Measurements from ENCODE around the gene DPP9.

Gene DPP9

DNA sequence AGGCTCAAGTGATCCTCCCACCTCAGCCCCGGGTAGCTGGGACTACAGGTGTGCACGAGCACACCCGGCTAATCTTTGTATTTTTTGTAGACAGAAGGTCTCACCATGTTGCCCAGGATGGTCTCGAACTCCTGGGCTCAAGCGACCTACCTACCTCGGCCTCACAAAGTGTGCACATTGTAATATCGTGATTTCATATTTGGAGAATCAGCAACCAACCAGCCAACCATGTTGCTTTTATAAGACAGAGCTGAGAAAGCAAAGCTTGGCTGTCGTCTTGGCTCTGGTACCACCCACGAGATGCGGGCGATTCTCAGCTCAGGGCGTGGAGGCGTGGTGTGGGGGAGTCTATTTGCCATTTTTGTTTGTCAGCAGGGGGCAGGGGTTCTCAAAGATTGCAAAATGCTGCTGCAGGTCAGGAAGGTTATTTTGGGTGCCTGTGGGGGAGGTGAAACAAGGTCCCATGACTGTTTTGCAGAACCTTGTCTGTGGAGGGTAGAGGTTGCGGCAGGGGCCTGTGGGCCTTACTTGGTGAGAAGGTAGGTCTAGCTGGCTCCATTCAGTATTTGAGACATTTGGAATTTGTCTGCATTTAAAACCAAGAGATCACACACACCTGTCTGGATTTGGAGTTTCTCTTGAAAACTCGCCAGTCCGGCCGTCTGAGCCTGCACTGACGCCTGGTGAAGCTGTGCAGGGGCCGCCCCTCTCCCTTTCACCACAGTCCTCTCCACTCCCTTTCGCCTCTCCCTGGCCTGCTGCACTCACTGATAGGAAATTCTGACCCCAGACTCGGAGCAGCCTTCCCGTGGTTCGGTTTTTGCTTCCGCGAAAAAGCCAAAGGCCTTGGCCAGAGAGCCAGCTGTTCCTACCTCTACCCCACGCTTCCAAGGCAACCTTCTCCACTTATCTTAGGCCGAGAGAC, 68.9 kb downstream of the DPP9 start:
- DNase-seq: peak; percentile 50 to 88

DNA sequence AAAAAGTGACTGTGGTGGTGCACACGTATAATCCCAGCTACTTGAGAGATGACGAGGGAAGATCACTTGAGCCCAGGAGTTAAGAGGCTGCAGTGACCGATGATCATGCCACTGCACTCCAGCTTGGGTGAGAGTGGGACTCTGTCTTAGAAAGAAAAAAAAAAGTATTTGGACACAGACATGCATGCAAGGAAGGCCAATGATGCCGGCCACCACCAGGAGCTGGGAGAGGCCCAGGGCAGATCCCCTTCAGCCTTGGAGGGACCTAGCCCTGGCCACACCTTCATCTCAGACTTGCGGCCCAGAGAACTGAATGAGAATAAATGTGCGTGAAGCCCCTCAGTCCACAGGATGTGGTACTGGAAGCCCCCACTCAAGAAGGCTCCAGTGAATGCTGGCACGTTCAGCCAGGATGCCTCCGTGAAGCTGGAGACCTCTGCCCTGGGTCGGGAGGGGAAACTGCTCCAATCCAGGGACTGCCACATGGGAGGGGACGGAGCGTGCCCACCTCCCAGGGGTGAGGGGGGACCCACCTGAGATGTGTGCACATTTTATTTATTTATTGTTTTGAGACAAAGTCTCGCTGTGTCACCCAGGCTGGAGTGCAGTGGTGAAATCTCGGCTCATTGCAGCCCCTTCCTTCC, 69.7 kb downstream of the DPP9 start:
- DNase-seq: no peak

DNA sequence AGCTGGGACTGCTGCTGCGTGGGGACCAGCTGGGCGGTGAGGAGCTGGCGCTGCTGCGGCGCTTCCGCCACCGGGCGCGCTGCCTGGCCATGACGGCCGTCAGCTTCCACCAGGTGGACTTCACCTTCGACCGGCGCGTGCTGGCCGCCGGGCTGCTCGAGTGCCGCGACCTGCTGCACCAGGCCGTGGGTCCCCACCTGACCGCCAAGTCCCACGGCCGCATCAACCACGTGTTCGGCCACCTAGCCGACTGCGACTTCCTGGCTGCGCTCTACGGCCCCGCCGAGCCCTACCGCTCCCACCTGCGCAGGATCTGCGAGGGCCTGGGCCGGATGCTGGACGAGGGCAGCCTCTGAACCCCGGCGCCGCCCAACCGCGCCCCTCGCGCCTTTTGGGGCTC, 71.6 kb downstream of the DPP9 start:
- DNase-seq: no peak

DNA sequence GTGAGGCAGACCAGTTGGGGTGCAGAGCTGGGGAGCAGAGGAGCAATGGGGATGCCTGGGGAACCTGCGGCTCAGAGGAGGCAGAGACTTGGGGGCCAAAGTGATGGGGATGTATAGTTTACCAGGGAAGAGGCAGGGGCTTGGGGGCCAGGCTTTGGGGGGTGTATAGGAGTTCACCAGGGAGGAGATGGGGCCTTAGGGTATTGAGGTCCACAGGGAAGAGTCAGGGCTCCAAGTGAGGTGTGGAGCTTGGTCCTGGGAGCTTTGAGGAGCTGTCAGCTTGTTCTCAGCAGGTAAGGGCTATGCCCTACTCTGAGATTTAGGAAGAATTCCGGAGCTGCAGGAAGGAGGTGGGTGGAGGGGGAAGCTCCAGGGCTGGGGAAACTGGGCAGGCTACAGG, 73.5 kb downstream of the DPP9 start:
- no peak for DNase-seq

DNA sequence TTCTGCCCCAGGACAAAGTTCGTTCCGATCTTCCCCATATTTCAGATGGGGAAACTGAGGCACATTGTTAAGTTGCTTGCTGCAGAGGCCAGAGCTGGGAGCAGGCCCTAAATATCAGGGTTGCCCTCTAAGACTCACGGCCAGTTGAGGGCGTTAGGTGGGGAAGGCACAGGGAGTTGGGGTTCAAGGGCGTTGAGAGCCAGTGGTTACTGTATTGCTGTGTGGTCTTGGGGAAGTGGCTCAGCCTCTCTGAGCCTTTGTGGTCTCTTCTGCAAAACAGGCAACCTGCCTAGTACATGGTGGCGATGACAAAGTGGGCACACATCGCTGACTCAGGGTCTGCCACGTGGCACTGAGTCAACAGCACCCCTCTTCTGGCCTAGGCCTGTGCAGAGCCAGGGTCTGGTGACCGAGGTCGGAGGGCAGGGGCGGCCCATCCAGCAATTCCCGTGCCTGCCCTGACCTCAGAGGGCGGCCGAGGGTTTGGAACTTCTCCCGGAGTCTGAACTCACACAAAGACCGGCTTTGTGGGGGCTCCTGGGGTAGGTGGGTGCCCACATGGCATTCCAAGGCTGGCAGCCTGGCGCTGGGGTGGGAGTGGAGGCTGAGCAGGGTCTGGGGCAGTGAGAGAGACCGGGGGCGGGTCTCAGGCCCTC, 74.1 kb downstream of the DPP9 start:
- DNase-seq: peak; percentile 11 to 44

DNA sequence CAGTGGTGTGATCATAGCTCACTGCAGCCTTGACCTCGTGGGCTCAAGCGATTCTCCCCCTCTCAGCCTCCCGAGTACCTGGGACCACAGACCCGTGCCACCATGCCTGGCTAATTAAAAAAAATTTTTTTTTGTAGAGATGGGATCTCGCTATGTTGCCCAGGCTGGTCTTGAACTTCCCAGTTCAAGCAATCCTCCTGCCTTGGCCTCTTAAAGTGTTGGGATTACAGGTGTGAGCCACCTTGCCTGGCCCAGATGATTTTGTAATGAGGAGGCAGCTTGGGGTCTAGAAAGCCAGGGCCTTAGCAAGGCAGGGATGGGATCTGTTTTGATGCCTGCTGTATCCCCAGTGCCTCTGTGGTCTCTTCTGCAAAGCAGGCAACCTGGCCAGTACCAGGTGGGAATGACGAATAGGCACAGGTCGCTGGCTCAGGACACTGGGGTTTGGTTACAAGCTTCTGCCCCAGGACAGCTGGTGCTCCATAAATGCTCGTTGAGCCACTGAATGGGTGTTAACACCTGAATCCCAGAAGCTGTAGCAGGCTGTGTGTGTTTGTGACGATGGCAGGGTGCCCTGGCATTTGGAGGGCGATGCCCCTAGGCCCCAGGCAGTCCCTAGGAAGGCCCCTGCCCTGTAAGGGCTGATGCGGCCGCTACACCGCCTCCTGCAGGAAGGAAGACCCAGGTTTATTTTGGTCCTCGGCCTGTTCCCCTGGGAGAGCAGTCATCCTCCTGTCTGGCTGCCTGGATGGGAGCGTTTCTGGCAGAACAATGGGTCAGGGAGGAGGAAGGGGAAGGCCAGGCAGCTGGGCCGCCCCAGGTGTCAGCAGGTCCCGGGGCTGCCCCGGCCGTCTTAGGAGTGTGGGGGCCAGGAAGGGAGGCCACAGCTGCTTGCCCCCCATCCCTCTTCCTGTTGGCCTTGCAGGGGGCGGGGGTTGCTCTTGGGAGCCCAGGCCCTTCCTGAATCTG, 75.7 kb downstream of the DPP9 start:
- DNase-seq: no peak

DNA sequence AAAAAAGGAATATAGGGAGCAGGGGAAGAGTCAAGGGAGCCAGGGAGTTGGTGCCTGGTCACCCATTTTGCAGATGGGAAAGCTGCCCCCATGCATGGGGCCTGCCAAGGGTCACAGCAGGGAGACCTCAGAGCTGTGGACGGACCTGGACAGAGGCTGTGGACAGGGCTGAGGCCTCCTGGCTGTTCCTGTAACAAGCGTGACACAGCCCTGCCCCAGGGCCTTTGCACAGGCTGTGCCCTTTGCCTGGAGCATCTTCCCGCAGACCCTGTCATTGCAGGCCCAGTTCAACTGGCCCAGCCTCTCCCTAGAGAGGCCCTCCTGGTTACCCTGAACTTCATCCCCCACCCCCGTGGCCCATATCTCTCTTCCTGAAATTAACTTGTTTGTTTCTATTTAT, 77.9 kb downstream of the DPP9 start:
- no peak for DNase-seq

DNA sequence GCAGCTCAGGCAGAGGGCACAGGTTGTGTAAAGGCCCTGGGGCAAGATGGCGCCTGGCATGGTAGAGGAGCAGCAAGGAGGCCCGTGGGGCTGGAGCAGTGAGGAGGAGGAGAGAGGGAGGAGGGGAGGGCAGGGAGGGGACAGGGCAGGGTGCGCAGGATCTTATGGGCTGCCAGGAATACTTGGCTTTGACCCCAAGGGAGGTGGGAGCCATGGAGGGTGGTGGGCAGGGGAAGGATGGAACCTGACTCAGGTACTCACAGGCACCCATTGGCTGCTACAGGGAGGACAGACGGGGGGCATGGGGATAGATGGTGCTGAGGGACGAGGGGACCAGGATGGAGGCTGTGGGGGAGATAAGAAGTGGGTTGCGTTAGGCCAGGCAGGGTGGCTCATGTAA, 81.0 kb downstream of the DPP9 start:
- DNase-seq: no peak

DNA sequence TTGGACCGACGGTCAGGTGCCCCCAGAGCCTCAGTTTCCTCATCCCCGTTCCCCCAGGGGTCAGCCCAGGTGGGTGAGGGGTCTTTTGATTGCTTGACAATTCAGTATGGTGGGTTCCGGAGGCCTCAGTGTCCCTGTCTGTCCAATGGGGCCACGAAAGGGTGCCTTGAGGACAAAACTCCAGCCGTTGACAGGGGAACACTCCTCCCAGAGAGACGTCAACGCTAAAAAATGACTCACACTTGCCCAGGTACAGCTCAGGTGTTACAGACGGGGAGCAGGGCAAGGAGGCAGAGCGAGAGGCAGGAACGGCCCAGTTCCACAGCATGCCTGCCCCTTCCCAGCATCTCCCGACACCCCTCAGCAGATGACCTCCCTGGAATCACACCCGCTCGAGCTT, 82.5 kb downstream of the DPP9 start:
- DNase-seq: no peak

DNA sequence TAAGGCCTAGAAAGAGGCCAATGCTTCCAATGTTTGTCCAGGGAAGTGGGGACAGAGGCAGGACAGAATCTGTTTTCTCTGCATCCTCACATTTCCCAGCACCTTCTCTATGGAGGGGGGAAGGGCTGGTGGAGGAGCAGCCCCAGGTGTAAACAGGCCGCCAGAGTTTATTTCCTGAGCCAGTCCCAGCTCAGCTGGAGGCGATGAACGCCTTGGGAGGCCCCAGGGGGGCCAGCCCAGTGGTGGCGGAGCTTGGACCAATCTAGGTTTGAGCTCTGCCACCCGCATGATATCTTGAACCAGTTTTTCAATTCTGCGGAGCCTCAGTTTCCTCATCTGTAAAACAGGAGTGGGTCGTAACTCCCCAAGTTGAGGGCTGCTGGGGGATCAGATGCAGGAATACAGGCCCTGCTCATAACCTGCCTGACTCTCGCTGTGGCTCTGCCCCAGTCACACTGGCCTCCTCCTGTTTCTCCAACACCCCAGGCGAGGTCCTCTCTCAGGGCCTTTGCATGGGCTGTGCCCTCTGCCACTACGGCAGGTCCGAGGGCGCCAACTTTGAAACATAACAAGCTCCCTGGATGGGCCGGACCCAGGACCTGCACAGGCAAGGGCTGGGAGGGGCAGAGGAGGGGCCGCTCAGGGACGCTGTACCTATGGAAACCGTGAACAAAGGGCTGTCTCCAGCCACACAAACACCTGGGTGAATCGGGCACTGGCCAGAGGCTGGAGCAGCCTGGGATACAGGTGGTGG, 83.2 kb downstream of the DPP9 start:
- DNase-seq: no peak

DNA sequence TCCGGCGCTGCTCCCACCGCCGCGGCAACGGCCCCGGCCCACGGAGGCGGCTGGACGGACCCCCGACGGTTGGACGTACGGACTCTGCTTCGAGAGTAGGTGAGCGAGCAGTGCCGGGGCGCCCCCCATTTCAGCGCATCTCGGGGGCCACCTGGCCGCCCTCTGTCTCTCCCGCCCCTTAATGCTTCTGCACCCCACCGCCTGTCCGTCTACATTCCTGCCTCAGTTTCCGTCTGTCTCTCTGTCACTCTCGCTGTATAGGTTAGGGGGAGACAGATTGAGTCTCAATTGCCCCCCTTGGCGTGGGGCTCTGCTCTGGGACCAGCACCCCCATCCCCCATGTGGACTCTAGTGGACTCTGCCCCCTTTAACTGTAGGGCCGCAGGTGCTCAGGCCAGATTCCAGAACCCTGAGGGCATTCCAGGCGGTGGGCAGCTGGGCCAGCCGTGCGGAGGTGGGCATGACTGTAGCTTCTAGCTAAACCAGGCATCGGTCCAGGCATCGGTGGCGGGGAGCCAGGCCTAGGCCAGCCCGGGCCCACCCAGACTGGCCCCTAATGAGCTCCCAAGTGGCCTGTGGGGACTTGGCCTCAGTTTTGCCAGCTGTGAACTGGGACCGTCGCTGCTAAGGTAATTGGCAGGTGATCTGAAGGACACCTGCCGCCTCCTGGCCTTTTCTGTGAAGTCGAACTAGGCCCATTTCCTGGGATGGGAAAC, 84.0 kb downstream of the DPP9 start:
- no peak for DNase-seq

DNA sequence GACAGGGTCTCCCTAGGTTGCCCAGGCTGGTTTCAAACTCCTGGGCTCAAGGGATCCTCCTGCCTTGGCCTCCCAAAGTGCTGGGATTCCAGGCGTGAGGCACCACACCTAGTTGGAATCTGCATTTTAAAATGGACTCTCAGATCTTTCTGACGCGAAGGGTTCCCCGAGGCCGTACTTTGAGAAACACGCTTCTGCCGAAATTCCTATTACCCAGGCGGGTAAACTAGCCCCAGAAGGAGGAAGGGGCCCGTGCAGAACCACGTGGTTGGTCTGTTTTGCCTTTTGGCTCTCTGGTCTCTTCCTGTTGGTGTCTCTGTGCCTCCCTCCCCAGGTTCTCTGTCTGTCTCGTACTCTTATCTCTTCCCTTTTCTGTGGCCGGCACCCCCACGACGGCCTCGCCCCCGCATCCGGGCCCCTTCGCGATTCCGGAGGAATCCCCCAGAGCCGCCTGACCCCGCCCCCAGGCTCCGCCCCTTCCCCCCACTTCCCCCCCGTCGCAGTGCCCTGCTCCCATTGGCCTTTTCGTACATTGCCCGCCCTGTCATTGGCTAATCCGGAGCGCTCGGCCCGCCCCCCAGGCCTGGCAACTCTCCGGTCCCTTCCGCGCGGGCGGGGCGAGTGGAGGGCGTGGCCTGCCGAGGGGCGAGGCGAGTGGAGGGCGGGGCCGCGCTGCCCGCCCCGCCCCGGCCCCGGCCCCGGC, 84.7 kb downstream of the DPP9 start, which contains the start of gene TNFAIP8L1:
TNFAIP8L1 (plus strand) TSS at position 689 of the 703 bp plus-strand sequence. CDS start 12,354 bp downstream, outside the sequence.
- DNase-seq: peak; percentile 98

DNA sequence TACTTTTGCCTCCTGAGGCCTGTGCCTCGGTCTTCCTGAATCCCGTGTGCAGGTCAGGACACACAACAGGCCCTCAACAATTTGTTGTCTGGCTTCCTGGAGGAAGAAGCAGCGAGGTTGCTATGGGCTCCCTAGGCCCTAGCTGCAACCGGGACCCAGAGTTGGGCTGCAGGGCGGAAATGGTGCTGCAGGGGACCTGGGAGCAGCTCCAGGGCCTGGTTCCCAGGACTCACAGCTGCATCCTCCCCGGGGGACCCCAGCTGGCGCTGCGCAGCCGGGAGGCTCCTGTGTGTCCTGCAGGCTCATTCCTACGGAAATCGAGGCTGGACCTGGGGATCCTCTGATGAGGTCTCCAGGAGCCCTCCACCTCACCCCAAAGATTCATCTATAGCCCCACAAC, 85.3 kb downstream of the DPP9 start:
- no peak for DNase-seq

DNA sequence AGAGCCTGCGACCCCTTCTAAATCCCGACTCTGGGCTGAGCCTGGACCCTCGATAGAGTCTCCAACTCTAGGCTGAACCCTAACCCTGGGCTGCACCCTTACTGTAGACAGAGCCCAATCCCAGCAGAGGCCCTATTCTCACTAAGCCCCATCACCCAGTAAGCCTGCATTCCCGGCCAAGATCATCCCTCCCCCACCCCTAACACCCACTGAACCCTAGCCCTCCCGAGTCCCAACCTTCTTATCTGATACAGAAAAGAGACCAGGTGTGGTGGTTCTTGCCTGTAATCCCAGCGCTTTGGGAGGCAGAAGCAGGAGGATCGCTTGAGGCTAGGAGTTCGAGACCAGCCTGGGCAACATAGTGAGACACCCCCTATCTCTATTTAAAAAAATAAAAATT, 86.9 kb downstream of the DPP9 start:
- no peak for DNase-seq

DNA sequence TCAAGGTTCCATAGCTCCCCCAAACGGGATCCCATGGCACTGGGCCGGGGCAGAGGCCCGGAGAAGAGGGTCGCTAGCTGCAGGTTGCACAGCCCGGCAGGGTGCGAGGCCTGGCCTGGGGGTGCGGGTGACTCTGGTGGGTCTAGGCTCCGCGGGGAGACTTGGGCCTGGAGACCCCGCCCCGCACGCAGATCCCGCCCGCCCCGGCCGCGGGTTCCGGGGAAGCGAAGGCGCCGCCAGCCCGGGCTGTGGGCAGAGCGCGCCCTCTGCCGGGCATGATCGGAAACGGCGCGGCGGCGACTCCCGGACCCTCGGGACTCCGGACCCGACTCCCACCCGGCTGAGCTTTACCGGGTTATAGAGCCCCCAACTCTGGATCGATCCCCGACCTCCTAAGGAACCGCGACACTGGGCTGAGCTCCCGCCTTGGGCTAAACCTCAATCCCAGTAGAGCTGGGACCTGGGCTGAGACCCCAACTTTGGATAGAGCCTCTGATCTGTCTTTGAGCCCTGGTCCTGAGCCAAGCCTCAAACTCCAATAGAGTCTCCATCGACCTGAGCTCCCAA, 87.4 kb downstream of the DPP9 start:
- peak; percentile 43 to 67 for DNase-seq

DNA sequence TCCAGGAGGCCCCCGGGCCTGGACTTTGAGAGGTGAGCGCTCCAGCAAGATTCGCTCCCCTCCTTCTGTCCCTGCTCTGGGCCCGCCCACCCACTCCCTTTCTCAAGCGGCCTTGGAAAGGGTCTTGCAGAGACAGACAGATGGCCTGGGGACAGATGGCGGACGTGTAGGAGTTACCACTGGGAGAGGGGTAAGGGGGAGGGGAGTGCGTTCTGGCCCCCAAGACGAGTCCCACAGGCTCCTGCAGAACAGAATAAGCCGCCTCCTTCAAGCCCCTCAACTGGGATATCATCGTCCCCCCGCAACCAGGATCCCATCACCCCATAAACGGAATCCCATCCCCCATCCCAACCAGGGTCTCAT, 87.9 kb downstream of the DPP9 start:
- DNase-seq: no peak

DNA sequence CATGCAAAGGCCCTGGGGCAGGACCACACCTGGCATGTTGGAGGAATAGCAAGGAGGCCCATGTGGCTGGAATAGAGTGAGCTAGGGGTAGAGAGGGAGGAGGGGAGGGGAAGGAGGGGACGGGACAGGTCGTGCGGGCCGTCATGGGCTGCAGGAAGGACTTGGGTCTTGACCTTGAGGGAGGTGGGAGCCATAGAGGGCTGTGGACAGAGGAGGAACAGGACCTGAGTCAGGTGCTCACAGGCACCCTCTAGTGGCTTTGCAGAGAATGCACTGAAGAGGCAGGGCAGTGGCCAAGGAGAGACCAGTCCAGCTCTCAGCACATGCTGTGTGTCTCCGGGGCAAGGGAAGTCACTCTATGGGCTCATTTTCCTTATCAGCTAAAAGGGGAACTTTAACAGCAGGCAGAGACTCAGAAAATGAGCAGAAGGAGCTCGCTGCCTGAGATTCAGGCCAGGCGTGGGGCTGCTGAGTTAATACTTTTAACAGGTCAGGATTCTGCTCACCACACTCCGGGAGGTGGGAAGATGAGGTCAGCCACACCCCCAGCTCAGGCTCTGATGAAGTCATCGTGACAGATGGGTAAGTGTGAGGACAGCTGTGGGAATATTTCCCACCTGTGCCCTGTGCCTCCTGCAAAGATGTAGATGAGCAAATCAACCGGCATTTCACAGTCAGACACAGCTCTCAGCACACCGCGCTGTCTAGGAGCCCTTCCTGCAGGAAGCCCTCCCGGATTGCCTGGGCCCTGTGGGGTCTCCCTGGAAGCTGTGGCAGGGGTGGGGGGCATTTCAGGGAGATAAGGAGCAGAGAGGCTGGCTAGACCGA, 90.3 kb downstream of the DPP9 start:
- DNase-seq: peak; percentile 96

Data from inflammatory macrophage (primary cell).